UCSD-AML1 (cell line): ENCODE results near the gene BRINP3.

ENCODE experiments used
- DNase-seq: peaks from one replicate; lab custom pipeline; 2025; ENCODE audit not compliant: unreplicated experiment; lab: John Stamatoyannopoulos, UW

Gene BRINP3

DNA sequence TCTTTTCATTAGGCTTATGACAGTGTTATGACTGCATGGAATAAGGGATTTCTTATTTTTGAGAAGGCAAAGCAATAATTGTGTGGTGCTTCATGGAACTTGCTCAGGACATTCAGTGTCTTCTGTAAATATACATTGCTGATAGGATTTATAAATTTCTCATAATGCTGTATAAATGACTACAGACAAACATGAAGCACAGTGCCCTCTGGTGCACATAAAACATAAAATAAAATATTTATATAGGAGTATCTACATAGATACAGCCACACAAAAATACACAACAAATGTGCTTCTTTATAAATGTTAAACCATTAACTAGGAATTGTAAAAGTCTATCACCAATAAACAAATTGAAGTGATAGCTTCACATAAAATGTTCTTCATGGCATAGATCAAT is 24.1 kb downstream of the BRINP3 start:
- DNase-seq = no peak

DNA sequence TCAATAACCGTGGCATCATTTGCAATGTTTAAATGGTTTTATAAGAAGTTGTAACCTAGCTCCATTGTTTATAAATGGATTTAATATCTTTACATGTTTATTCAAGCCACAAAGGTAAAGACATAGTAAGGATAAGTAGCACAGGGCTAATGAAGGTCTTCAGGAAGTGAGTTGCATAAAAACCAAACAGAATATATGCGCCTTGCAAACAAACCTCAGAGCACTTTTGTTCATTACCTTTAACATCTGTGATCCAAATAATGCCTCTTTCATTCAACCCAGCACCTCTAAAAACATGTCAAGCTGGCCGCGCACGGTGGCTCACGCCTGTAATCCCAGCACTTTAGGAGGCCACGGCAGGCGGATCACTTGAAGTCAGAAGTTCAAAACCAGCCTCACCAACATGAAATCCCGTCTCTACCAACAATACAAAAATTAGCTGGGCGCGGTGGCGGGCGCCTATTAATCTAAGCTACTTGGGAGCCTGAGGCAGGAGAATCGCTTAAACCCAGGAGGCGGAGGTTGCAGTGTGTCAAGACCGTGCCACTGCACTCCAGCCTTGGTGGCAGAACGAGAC is 25.3 kb downstream of the BRINP3 start:
- peak; percentile 2 for DNase-seq

DNA sequence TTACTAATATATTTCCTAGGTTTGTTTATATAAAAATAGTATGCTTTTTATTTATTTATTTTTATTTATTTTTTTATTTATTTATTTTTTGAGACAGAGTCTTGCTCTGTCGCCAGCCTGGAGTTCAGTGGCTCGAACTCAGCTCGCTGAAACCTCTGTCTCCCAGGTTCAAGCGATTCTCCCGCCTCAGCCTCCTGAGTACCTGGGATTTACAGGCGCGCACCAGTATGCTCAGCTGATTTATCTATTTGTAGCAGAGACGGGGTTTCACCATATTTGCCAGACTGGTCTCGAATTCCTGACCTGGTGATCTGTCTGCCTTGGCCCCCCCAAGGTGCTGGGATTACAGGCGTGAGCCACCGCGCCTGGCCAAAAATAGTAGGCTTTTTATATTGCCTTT is 33.2 kb downstream of the BRINP3 start:
- no peak for DNase-seq

DNA sequence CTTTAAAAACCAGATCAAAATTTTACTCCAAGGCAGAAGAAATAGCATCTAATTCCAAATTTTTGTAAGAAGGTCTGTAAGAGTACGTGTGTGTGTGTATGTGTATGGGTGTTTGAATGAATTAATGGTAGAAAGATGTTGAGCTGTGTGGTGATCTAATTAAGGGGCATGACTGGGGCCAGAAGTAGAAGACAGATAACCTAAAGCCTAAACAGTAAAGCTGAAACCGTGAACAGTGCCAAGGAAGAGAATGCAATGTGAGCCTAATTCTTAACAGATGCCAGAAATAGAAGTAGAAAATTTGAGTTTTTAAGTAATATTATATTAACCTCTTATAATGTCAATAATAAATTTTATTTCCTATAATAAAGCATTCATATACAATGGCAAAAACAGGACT is 38.2 kb downstream of the BRINP3 start:
- no peak for DNase-seq

DNA sequence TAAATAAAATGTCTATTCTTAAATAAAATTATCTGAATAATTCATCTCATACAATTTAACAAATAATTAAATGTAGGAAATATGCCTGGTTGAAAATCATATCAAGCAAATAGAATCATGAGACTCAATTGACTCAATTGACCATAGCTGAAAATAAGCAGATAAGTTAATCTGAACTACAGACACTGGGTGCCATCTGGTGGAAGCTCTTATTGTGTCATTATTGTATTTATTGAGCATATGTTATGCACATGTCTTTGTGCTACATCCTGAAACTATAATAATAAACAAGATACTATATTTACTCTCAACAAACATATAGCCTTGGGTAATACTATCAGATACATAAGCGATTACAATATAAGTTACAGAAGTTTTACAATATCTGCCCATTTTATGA is 41.0 kb downstream of the BRINP3 start:
- no peak for DNase-seq

DNA sequence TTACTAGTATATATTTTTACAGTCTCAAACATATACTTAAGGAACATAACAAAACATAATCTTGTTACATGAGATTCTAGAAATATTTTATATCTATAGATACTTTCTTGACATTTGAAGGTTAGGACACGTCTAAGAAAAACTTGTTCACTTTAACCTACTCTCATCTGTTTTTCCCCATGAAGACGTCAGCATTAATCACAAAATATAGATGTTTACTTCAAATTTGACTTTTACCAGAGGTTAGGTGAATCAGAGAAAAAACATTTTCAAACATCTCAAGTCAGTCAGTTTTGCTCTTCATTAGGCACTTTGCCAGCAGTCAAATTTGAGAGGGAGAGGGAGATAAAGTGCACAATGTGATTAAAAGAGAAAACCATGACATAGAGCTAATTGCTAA is 47.7 kb downstream of the BRINP3 start:
- DNase-seq = no peak

DNA sequence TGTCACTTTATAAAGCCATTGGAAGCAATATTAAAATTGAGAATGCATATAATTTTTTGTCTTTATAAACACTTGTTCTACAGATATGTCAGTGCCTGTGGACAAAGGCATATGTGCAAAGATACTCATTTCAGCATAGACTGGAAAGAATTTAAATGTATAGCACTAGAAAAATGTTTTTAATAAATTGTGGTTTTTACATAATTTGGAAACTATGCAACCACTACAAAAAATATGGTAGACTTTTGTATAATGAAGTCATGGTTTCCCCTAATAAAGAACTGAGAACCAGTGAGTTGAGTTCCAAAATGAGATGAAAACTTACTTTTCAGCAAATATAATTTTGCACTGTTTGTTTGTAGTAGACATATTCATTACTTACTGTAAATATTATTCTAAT is 48.5 kb downstream of the BRINP3 start:
- DNase-seq = no peak

DNA sequence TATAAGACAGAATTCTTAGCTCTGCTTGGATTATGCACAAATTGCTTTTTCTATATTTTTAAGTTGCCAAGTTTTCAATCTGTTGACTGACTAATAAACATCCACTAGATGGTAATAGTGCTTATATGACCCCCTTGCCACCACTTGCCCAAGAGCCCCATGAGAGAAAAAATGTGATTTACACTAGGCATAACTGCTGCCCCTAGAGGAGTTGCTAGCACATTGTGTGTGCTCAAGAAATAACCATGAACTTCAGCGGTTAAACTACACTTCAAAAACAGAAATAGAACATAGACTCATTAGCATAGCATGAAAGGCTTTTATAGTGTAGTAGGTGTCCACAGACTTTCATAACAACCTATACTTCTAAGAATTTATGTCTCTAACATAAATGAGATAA is 61.4 kb downstream of the BRINP3 start:
- no peak for DNase-seq

DNA sequence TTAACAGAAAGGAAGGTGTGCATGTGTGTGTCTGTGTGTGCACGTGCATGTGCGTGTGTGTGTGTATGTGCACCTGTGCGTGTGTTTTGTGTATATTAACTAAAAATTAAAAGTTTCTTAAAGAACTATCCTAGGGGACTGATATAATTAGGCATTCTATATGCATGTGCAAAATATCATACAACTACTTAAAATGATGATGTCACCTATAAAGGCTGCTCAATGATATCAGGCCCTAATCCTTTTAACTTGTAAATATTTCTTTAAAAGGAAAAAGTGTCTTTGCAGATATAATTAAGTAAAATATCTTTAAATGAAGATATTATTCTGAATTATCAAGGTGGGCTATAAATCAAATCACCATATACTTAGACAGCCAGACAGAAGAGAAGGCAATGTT is 64.5 kb downstream of the BRINP3 start:
- DNase-seq = no peak

DNA sequence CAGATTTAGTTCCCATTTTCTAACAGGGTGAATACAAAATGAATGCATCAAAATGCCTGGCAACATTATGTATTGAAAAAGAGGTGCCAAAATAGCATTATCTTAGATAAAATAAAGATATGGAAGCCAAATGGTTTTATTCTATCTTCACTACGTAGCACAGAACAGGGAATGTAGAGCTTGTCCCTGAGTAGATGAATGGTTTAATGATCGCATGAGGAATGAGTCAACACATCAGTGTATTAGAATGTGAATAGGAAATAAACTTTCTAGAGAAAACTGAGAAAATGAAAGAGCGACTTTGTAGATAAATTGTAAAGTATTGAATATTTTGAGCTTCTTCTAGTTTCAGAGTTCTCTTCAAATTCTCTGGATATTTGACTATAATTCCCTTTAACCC is 74.3 kb downstream of the BRINP3 start:
- DNase-seq = no peak

DNA sequence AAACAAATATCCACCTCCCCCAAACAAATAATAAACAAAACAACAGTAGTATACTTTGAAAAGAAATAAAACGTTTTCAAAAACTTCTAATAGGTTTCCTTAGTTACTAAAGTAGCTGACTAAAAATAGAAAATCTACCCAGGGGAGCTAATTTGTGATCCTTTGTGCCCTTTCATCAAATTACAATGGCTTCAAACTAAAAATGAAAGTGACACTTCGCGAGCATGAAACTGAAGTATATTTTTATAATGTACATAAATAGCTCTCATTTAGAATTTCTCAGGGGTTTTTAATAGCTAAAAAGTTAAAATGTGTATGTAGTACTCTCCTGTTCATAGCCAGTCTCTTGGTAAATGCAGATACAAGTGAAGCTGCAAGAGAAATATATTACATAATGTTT is 78.4 kb downstream of the BRINP3 start:
- no peak for DNase-seq

DNA sequence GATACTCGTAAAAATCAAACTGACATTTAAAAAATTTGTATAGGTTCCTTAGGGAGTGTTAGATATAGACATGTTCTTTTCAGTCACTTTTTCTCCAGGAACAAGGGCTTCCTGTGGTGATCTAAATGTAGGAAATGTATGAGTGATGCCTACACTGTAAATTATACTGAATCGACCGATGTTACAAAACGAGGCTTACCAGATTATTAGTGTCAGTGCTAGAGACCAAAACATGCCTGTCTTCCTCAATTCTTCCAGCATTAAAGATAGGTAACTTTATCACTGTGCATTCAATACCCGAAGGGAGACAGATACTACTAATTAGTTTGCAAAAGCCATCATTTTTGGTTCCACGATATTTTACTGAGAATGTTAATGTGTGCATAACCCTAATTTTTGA is 86.1 kb downstream of the BRINP3 start:
- DNase-seq = no peak

DNA sequence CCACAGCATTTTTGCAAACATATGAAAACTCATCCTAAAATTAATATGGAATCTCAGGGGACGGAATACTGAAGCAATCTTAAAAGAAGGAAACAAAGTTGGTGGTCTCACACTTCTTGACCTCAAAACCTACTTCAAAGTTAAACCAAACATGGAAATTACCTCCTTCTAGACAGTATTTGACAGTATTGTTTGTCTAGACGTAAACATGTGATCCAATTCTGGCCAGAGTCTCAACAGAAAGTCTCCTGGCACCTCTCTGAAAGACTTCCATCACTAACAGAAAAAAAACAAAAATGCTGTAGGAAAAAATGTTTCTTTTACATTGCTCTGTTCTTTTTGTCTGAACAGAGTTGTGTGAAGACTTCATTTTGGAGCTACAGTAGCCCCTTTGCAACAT is 99.7 kb downstream of the BRINP3 start:
- DNase-seq = no peak

DNA sequence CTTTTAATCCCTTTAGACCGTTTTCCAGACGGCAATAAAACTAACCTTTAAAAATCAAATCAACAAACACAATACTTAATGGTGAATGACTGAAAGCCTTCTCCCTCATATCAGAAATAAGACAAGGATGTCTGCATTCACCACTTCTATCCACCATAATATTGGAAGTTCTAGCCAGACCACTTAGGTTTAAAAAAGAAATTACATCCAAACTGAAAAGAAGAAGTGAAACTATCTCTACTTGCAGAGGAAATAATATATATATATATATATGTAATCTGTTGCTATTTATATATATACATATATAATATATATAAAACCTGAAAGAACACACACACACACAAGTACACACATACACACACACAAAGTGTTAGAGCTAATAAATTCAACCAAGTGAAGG is 100.4 kb downstream of the BRINP3 start:
- no peak for DNase-seq

DNA sequence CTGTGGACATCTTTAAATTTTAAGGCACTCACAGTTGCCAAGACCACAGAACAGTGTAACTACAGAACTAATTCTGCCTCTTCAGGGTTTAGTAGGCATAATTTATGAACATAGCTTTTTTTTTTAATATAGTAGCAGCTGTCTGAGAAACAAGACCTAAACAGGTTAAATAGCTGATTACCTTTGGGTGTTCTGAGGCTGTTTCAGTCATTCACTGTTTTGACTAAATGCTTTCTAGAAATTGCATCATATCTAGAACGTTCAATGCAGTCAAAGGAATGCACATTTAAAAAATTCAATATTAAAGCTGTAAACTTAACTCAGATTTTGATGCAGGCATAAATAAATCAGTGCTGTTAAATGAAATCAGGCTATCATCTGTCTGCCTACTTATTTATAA is 101.6 kb downstream of the BRINP3 start:
- no peak for DNase-seq

DNA sequence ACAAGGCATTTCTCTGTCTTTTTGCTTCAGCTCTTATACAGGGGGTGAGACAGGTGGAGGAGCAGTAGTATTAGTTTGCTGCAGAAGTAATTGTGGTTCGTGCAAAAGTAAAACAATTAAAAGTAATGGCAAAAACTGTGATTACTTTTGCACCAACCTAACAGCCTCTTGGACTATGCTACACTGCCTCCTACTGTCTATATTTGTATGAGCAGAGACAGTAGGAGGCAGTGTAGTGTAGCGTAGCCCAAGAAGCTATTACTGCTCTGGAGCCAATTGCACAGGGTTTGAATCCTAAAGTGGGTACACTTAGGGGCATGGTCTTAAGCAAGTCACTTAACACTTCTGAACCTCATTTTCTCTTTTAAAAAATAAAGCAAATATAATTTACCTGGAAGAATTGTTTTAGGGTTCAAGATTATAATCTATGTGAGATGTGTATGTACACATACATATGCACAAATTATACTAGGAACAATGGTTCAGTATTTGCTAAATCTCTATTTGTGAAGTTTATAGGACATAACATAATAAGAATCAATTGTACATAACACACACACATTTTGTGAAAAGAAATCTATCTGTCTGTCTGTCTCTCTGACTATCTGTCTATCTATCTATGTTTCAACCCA is 103.8 kb downstream of the BRINP3 start:
- DNase-seq = peak; percentile 2

DNA sequence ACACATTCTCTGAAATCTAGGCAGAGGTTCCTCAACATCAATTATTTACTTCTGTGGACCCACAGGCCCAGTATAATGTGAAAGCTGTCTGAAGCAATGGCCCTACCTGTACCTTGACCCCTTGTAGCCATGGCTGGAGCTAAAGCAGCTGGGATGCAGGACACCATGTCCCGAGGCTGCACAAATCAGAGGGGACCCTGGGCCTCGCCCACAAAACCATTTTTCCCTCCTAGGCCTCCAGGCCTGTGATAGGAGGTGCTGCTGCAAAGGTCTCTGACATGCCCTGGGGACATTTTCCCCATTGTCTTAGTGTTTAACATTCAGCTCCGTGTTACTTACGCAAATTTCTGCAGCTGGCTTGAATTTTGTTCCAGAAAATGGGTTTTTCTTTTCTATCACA is 110.5 kb downstream of the BRINP3 start:
- no peak for DNase-seq

DNA sequence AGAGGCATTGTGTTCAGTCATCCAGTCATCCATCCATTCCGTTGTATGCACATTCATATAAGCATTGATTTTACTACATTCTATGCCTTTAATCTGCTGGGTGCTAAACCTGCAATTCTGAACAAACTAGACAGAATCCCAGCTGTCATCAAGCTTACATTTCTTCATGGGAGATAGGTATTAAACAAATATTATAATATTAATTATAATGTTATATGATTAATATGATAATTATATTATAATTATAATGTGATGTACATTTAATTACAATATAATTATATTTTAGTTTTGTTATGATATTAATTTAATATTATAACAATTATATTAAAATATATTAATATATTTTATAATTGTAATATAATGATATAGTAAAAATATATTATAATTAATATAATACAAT is 112.4 kb downstream of the BRINP3 start:
- no peak for DNase-seq

DNA sequence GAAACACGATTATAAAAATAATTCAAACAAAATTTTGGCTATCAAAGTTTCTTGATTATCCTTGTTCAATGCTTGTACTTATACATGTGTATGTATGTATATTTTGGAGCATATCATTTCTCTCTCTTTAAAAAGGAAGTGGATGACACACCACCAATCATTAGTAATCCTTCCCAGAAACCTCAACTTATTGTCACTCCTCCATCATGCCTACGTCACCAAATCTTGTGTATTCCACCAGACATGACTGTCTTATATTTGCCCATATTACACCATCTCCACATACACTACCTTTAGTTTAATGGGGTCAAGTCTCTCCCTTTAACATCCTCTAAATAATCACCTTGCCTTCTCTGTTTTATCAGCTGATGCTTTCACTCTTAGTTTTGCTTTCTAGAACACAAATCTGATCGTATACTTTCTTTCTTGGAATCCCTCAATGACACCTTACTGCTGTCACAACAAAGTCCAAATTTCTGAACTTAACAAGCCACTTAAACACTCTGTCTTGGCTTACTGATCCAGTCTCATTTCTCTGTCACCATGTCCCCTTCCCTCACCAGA is 124.0 kb downstream of the BRINP3 start:
- DNase-seq = no peak

DNA sequence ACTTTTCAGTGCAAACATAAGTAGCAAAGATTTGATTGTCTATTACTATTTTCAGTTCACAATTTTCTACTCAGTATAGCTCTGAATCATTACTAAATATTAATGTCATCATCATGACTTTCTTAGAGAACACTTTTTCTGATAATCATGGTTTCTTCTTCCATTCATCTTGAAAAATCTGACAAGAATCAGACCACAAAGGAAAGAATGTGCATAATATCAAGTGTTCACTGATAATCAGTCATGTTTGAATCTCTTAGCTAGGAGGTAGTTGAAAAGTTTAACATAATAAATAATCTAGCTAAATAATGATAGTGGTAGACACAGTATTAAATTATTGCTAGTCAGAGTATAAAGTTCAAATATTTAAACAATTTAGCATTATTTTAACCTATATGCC is 133.2 kb downstream of the BRINP3 start:
- no peak for DNase-seq

DNA sequence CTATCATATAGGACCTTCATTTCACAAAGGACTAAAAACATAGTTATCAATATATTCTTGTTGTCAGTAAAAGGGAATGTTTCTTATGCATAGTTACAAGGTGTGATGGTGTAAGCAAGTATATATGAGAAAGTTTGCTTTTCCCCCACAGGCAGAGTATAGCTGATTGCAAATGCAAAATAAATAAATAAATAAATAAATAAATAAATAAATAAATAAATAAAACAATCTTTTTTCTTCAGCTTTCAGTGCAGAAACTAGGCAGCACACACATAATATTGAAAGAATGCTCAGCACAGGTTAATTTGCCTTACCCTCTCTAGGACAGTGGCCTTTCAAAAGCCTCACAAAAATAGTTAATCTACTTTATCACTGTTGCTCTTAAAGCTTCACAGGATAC is 138.8 kb downstream of the BRINP3 start:
- no peak for DNase-seq

DNA sequence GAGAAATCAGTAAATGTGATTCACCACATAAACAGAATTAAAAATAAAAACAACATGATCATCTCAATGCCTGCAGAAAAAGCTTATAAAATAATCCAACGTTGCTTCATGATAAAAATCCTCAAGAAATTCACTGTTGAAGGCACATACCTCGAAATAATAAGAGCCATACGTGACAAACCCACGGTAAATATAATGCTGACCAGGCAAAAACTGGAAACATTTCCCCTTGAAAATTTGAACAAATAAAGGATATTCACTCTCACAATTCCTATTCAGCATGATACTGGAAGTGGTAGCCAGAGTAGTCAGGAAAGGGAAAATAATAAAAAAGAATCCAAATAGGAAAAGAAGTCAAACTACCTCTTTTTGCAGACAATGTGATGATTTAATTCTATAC is 148.8 kb downstream of the BRINP3 start:
- DNase-seq = no peak

DNA sequence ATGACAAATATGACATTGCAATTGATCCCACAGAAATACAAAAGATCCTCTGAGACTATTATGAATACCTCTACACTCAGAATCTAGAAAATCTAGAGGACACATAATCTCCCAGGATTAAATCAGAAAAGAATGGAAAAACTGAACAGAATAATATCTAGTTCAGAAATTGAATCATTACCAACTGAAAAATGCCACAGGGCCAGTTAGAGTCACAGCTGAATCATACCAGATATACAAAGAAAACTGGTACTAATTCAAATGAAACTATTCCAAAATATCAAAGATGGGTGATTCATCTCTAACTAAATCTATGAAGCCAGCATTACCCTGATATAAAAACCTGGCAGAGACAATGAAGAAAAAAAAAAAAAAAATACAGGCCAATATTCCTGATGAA is 149.3 kb downstream of the BRINP3 start:
- DNase-seq = no peak
